Adrenal gland (tissue), 12 donors: Measurements from ENCODE around the gene C18orf32. TPM values are rescaled to one million over a fixed set of nuclear protein-coding genes. Genes with fewer than 3 reads are reported as not detected.

ENCODE experiments used
- DNase-seq, 7 donors: peaks; one replicate each; pipeline ENCODE4 v3.0.0-alpha.2; 2019 to 2020
- H3K27ac ChIP-seq, 5 donors: fragments of 200-600 bp; sonication (generic) in 4 of 5; 1 replicate in 3 of 5; 2 replicates in 2 of 5; pipeline versions ENCODE4 v1.5.1 to v1.8.0; 2016 to 2020; ENCODE audit warnings: mild to moderate bottlenecking in 1 of 5
- H3K27me3 ChIP-seq: fragments of 200-600 bp; 2 replicates; pipeline ENCODE4 v1.8.0; 2021
- H3K36me3 ChIP-seq, 2 donors: fragments of 200-600 bp; replicated peaks in 1 of 2; 1 replicate in 1 of 2; 2 replicates in 1 of 2; pipeline versions ENCODE4 v1.5.1 to v1.8.0; 2018 to 2022
- H3K4me1 ChIP-seq, 2 donors: fragments of 200-600 bp; replicated peaks in 1 of 2; 1 replicate in 1 of 2; 2 replicates in 1 of 2; pipeline versions ENCODE4 v1.5.1 to v1.8.0; 2018 to 2021
- H3K4me3 ChIP-seq, 4 donors: fragments of 200-600 bp; sonication (generic) in 3 of 4; one replicate each; pipeline ENCODE4 v1.5.1; 2016 to 2018
- H3K9me3 ChIP-seq, 3 donors: fragments of 200-600 bp; sonication (generic) in 1 of 3; replicated peaks in 1 of 3; 1 replicate in 2 of 3; 2 replicates in 1 of 3; pipeline versions ENCODE4 v1.5.1 to v1.8.0; 2016 to 2021
- CTCF ChIP-seq, 6 experiments: fragments of 450-650 bp in 4 of 6; fragments of 200-600 bp in 2 of 6; sonication (generic) in 1 of 6; IDR thresholded peaks; 1 replicate in 5 of 6; 2 replicates in 1 of 6; pipeline versions ENCODE4 v1.5.1 to v1.8.0; 2016 to 2021; ENCODE audit warnings: antibody characterized with exemption in 6 of 6, mild to moderate bottlenecking in 2 of 6, moderate library complexity in 1 of 6
- POLR2A ChIP-seq, 2 donors: fragments of 450-650 bp; IDR thresholded peaks; one replicate each; pipeline ENCODE4 v1.6.1; 2017; ENCODE audit warnings: antibody characterized with exemption in 2 of 2, mild to moderate bottlenecking in 2 of 2, moderate library complexity in 1 of 2
- WGBS, 4 donors: extraction: QIAGEN DNeasy Blood & Tissue Kit in 2 of 4; methylation state at CpG; one replicate each; pipeline versions ENCODE4 v1.1.5 to v1.1.7; 2013 to 2017; 5-methylcytosine and 5-hydroxymethylcytosine counted together
- intact Hi-C, 2 donors: fragments of 100-400 bp; cut with DNase I; formaldehyde crosslinking; loops; one replicate each; pipeline versions ENCODE4 v1.14.1 to v1.15.0; 2022 to 2023
- polyA plus RNA-seq, 3 donors: library from polyadenylated mRNA; stranded (reverse); fragments of 200-250 nt in 2 of 3; fragments of 350-450 nt in 1 of 3; fragmentation: Illumina TruSeq in 1 of 3; extraction: RNeasy Lipid Tissue Mini Kit (QIAGEN cat#74804) in 1 of 3; gene quantifications; one replicate each; pipeline ENCODE4 v1.2.3, GENCODE V29; 2013 to 2014
- total RNA-seq, 9 donors: library from RNA; depleted of rRNA in 4 of 9; stranded (reverse); fragments of >200 nt in 4 of 9; fragments of 120-200 nt in 1 of 9; fragmentation: NEBNext Ultra II Directional in 1 of 9; extraction: Animal tissue kit (Norgen Biotek cat#: 25700) in 1 of 9; gene quantifications; one replicate each; pipeline versions ENCODE4 v1.1.0 to v1.2.4, GENCODE V29; 2013 to 2023
- donor health status: healthy with polysubstance abuse.
- donor health status: Bipolar disorder and iron deficiency.
- donor health status: DM: yes; HTN: yes; CAD: no.
- donor health status: DM: no; HTN: no; CAD: no.
- donor health status: DM: no; HTN: no; CAD: no.
- donor health status: DM: yes; HTN: yes; CAD: no.

C18orf32 gene
- total and polyA plus RNA-seq, 12 donors, result 33.1 to 176 (median 75.3) TPM

DNA sequence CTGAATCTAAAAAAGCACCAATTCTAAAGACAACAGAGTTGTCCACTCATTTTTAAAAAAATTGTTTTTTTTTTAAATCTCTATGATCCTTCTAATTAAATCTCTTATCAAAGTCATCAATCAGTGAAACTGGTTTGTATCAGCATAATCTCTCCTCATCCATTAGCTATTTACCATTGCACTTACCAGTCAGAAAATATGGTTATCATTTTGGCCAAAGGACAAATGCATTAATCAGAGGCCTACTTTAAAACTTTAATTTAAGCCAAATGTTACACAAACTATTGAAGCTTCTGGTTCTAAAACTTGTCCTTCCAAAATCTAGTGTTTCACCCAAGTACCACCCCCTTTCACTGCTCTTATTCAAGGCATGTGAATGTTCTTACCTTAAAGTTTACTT, 3.8 kb downstream of the C18orf32 start:
- Histone ChIP-seq H3K4me1 (peaks cover 11 to 20% of the 10 kb centered on the region in 2 donors), H3K36me3 (peaks cover 0 to 46% of the 10 kb centered on the region in 2 donors), H3K27me3 (no peaks in the 10 kb centered on the region), H3K4me3 (no peak overlapping the region), H3K9me3 (no peaks in the 10 kb centered on the region), H3K27ac (no peak overlapping the region)
- intact Hi-C loops, result no loop called here
- no peak for DNase-seq
- TF ChIP-seq POLR2A (IDR thresholded peaks at IDR 0.05) (no peak), CTCF (IDR thresholded peaks at IDR 0.05) (no peak)

DNA sequence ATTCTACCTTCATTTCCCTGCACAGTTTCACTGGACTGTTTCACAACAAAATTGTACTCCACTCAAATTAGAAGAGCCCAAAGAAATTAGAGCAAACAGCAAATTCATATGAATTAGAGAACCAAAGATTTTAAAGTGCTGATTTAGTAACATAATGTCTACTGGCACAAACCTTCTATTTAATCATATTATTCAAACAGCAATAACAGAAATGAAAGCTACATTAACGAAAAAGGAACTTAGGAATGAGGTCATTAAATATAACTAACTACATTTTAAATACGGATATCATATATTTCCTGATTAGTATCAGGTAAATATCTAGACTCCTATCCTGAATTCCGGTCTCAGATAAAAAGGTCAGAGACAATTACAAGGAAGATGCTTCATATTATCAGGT, 5.1 kb downstream of the C18orf32 start:
- Histone ChIP-seq H3K27me3 (no peaks in the 10 kb centered on the region), H3K36me3 (peaks cover 0 to 41% of the 10 kb centered on the region in 2 donors), H3K27ac (no peak overlapping the region), H3K4me3 (no peak overlapping the region), H3K4me1 (peaks cover 8 to 26% of the 10 kb centered on the region in 2 donors), H3K9me3 (no peaks in the 10 kb centered on the region)
- TF ChIP-seq POLR2A (IDR thresholded peaks at IDR 0.05) (no peak), CTCF (IDR thresholded peaks at IDR 0.05) (no peak)
- intact Hi-C loops, result no loop called here
- no peak for DNase-seq
- 76 to 84% (median 80%) methylated on average over 3 of the region's 3 CpGs for WGBS, 4 donors

DNA sequence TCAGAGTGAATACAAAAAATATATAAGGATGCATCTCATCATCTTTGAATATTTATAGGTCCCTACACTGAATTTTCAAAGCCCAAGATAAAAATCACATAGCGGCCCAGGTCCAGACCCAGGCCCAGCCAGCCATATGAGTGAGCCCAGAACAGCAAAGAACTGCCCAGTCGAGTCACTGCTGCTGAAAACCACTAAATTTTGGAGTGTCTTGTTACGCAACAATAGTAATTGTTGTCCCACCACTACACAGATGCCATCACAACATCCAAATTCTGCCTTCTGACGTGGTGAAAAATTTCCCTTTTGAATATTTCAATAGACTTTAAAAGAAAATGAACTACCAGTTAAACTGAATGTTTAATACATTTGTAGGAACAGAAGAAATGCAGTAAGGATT, 5.7 kb downstream of the C18orf32 start:
- H3K4me1 ChIP-seq, result peaks cover 12 to 30% of the 10 kb centered on the region in 2 donors
- H3K36me3 ChIP-seq, result peaks cover 0 to 41% of the 10 kb centered on the region in 2 donors
- intact Hi-C loops, result no loop called here
- no peaks in the 10 kb centered on the region for H3K9me3 ChIP-seq
- no peaks in the 10 kb centered on the region for H3K27me3 ChIP-seq
- no peak overlapping the region for H3K4me3 ChIP-seq
- DNase-seq, result no peak
- WGBS, 4 donors, result 83 to 90% (median 87%) methylated on average over 4 of the region's 4 CpGs
- TF ChIP-seq POLR2A (IDR thresholded peaks at IDR 0.05), result no peak
- TF ChIP-seq CTCF (IDR thresholded peaks at IDR 0.05), result no peak
- no peak overlapping the region for H3K27ac ChIP-seq

DNA sequence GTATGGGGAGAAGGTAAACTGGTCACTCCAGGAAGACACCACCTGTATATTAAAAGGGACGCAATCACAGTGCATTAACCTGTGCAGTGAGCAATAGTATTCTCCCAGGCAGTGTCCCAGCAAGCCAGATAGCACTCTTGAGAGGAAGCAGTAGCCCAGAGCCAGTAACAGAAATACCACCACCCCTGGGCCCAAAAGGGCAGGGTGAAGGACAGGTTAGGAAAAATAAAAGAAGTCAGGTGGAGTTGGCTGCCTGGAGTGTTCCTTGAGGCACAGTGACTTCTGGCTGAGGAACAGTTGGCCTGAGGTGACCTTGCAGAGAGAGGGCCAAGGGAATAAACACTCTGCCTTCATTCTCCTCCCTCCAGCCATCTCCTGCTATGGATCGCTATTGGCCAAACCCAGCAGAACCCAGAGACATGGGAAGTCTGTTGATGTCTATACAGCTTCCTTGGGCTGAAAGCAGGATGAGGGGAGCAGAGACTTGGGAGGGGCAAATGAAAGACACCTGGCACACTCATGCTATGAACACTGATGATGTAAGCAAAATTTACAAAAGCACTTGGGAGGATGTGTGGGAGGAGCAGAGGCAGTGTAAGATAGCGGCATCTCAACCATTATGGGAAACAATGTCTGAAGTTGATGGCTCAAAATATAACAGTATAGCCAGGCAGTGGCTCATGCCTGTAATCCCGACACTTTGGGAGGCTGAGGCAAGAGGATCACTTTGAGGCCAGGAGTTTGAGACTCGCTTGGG, 7.5 kb downstream of the C18orf32 start:
- Histone ChIP-seq H3K27me3 (no peaks in the 10 kb centered on the region), H3K36me3 (peaks cover 0 to 41% of the 10 kb centered on the region in 2 donors), H3K4me3 (no peak overlapping the region), H3K9me3 (no peaks in the 10 kb centered on the region), H3K27ac (no peak overlapping the region), H3K4me1 (peaks cover 9 to 15% of the 10 kb centered on the region in 2 donors)
- TF ChIP-seq CTCF (IDR thresholded peaks at IDR 0.05) (no peak), POLR2A (IDR thresholded peaks at IDR 0.05) (no peak)
- DNase-seq, result no peak
- intact Hi-C loops, result no loop called here
- WGBS, 4 donors, result 91 to 100% (median 96%) methylated on average over 4 to 5 of the region's 5 CpGs
